Stimulated activated CD4-positive, alpha-beta T cell treated with anti-CD3 and anti-CD28 coated beads, Interleukin-1b, Interleukin-23, amount 100 ng/mL, for 1 hour (primary cell): ENCODE measurements around the gene BSCL2.
"Not testable (repeated sequence)": the region's sequence is repeated elsewhere in the genome, so short reads cannot be mapped to it uniquely, and the experiment has no call there.

ENCODE experiments used
- DNase-seq, 2 donors: peaks; one replicate each; pipeline ENCODE4 v3.0.0-alpha.2; 2020; ENCODE audit warnings: low read depth in 2 of 2

Gene BSCL2

DNA sequence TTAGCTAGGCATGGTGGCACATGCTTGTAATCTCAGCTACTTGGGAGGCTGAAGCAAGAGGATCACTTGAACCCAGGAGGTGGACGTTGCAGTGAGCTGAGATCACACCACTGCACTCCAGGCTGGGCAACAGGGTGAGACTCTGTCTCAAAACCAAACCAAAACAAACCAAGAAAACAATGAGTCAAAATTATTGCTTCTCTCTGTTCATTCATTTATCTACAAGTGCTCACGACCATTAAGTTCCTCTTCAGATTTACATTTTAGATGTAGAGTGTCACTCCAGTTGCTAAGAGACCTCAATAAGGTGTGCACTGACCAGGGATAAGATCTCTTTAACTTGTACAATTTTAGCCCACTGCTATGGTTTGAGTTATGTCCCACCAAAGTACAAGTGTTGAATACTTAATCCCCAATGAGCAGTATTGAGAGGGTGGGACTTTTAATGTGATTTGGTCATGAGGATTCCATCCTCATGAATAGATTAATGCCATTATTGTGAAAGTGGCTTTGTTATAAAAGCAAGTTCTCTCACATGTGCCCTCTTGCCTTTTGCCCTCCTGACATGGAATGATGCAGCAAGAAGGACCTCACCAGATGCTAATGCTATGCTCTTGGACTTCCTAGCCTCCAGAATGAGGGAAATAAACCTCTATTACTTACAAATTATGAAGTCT lies 12.2 kb upstream of the BSCL2 start:
- DNase-seq = no peak

- DNase-seq = no peak
These were observed 9.6 kb upstream of the BSCL2 start for GRCh38 chr11:62716816-62717215.

GRCh38 chr11:62716206-62716605 lies 9.0 kb upstream of the BSCL2 start:
- no peak for DNase-seq

DNA sequence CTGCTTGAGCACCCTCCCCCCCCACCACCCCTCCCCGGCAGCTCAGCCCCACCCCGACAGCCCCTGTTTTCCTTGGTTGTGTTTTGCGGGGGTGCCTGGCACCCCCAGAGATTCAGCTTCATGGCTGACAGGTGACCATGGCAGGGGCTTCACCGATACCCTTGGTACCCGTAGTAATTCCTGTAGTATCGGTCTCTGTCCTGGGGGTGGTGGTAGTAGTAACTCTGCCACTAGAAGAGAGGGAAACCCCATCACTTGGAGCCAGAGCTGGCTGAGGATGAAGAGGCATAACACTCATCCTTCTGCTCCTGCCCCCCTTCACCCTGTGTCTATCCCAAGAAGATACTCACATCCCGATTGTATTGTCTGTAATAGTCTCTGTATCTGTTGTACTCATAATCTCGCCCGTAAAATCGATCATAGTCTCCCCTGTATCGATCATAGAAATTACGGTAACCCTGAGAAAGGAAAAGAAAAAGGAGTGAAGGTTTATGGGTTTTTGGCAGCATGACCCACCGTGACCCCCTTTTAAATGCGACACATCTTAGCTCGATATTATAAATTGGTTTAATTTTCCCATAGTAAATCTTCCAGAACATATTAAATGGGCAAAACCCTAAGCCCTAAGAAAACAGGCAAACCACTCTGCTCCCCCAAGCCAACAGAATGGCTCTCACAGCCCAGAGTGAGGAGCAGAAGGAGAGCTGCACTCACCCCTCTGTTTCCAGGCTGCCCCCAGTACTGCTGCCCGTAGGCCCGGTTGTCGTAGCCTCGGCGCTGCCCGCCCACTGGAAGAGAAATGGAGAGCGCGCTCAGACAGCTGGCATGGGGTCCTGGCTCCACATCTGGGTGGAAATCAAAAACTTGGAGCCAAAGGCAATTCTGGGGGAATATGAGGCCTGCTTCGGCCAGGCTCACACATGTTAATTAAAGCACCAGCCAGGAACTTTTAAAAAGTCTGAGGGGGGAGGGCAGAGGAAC lies 8.2 kb upstream of the BSCL2 start:
- no peak for DNase-seq

DNA sequence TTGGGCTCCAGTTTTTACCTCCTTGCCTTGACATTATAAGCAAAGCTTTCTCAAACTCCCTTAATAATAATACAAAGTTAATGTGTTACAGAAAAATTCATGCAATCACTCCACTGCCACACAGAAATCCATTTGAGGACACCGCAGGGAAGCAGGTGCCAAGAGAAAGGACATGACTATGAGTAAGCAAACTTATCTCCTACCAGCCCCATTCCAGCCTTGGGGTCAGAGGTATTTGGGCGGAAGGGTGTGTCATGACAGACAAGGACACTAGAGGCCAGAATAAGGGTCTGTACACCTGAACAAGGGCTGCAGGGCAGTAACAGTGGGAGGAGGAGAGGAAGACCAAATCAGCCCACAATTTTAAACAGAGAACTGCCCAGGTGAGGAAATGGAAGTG lies 6.1 kb upstream of the BSCL2 start:
- no peak for DNase-seq

DNA sequence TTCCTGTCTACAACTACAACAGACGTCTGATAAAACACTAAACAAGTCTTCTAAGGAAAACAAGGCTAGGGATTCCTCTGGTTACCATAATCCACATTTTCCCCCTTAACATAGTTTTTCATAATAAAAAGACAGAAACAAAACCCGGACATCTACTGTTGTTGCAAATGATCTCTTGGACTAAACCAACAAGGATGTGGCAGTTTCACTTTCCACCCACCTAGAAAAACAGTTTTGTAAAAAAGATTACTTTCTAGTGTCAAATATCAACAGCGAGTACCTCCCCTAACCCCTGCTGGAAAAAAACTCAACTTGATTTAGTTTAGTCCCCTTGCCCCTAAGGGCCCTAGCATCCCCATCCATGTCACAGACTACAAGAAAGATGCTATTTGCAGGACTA lies 5.6 kb upstream of the BSCL2 start:
- DNase-seq = no peak

DNA sequence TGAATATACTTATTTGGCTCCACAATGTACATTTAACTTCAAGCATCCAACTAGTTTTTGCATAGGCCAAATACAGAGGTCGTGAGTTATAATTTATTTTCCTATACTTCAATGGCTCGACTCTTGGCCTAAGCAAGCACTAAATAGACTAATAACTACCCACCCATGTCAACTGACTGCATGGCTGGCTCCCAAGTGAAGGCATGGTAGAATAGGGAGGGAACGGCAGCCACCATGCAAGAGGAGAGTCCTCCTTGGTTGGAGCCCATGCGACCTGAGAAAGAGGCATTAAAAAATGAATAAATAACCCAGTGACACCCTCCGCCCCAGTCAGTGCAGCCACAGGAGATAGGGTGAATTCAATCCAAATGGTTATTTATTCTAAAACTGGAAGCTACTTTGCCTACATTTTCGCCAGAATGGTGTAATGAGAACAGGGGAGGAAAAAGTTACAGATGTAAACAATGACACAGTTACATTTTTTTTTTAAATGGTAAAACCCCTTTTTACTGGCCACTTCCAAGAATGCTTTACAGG lies 5.1 kb upstream of the BSCL2 start:
- no peak for DNase-seq

DNA sequence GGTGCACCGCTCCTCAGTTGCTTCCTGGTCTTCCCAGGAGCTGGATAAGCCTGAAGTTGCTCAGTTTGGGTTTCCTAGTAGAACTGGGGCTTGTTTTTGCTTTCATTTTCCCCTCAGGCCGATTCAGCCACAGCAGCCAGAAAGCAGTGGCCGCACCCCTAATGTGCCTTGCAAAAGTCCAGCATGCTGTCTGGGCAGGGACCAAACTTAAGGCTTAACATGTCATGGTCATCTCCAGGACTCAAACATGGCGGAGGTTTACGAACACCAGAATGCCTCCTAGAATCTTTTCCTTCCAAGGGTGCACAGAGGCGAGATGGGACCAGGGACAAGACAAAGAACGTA lies 2.7 kb upstream of the BSCL2 start:
- no peak for DNase-seq

DNA sequence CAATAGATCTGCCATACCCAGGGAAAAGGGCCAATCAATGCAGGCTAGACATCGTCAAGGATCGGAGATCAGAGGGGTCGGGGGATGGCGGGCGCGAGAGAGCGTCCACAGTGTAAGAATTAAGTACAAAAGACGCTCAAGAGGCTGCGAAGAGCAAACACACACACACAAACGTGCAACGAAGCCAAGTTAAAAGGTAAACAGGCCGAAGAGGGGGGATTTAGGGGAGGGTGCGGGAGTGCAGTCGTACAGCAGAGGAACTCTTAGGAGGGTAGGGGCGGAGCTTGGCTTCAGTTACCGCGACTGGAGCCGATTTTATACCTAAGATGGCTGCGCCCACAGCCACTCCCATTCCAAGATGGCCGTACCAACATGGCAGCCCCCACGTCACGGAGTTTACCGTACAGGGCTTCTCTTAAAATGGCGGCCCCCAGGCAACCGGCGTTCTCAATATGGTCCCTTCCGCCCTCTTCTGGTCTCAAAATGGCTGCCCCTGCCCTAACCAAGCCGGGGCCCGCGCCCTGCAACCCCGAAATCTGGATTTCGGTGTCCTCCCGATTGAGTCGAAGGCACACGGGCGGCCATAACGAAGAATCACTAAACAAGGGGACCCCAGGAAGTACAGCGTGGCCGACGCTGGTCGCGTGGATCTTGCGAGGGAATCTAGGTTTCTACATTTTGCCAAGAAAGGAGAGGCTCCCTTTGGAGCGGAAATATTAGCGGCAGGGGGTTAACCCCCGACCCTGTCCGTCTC lies 2.2 kb upstream of the BSCL2 start:
- peak; percentile 82 to 91 for DNase-seq

GRCh38 chr11:62708793-62709192 lies 1.6 kb upstream of the BSCL2 start:
- no peak for DNase-seq

GRCh38 chr11:62708392-62708791 lies 1.2 kb upstream of the BSCL2 start:
- DNase-seq = no peak

GRCh38 chr11:62706850-62707247 lies 375 bp downstream of the BSCL2 start:
- DNase-seq = no peak

DNA sequence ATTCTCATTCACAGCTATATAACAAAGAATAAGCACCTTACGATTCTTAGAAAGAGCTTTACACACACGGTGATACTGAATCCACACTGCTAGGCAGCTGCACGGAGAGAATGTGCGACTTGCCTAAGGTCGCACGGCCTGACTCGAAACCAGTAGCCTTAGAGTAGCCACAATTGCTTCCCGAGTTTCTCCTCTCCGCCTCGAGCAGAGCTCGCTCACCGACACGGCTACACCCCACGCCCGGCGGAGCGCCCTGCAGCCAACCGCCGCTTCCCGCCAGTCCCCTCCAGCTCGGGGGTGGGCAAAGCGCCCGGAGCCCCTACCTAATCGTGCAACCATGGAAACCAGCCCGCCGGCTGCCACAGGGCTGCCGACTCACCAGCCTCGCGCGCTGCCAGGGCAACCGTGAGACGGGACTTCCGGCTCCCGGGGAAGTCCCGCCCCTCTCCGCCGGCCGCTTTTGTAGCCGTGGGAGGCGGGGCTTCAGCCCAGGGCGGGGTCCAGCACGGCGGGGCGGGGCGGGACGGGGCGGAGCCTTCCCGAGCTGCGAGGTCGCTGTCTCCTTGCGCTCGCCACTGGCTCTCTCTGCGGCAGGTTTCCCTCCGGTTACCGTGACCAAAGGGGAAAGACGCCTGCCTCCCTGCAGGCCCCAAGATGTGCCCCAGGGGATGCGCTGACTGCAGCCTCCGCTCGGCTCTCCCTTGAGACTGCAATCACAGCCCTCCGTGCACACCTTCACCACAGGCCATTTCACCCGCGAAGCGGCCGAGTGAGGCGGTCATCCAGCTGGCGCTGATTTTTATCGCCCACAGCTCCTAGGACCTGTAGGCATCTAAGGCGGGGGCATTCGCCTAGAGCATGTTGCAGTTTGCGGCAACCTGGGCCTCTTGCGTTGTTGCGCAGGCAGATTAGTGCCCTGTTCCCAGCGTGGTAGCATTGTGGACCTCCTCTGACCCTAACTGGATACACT lies 1.1 kb downstream of the BSCL2 start:
- DNase-seq = peak; percentile 90 to 94

GRCh38 chr11:62705413-62705812 lies 1.8 kb downstream of the BSCL2 start:
- DNase-seq = no peak

DNA sequence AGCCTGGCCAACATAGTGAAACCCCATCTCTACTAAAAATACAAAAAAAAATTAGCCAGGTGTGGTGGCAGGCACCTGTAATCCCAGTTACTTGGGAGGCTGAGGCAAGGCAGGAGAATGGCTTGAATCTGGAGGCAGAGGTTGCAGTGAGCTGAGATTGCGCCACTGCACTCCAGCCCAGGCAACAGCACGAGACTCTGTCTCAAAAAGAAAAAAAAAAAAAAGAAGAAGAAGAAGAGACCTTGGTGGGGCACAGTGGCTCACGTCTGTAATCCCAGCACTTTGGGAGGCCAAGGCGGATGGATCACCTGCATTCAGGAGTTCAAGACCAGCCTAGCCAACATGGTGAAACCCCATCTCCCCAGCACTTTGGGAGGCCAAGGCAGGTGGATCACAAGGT lies 3.3 kb downstream of the BSCL2 start:
- DNase-seq = not testable (repeated sequence)

DNA sequence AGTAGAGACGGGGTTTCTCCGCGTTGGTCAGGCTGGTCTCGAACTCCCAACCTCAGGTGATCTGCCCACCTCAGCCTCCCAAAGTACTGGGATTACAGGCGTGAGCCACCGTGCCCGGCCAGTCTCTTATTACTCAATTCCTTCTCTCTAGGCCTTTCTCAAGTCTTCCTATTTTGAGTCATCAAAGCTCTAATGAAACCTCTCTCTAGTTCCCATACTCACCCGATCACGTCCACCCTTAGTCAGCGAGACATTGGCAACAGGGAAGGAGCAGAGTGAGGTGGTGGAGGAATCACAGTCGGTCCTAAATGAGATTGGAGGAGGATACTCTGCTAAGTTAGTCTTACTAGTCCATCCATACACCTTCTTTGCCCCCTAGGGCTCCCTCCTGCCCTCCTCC lies 5.0 kb downstream of the BSCL2 start:
- DNase-seq = no peak

GRCh38 chr11:62694455-62695167 lies 12.6 kb downstream of the BSCL2 start:
- DNase-seq = peak; percentile 54 to 62

- DNase-seq = not testable (repeated sequence)
These were observed 13.6 kb downstream of the BSCL2 start for GRCh38 chr11:62693624-62694023.

DNA sequence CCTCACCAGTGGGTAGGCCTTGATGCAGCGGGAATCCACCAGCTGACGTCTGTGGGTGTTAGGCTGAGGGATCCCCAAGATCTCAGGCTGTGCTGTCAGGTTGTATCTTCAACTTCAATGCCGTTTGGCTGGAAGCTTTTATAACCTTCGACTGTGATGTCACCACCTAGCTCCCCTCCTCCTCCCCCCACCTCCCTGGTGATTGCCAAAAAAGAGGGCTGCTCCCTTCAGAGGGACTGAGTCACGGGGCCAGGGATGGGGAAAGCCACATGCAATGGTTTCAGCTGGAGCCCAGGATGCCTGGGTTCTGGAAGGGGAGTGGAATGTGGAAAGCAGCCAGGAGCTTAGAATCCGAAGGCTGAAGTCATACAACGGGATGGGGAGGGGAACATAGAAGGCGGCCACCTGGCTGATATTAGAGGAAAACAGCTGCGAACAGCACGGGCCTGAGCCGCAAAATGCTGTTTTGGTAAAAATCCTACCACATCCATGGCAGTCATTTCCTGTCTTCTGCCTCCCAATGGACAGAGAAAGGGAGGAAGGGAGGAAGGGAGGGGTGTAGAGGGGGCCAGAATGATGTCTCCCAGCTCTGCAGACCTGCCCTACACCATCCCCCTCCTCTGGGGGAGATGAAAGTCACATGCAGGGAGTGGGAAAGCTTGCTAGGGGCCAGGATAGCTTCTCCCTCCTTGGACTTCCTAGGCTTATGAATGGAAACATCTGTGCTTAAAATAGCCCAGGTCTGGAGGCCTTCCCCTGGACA lies 17.6 kb downstream of the BSCL2 start, which contains the start of gene LRRN4CL:
Gene LRRN4CL (minus strand): TSS at position 110 of the 763 bp plus-strand sequence. CDS start 1,022 bp downstream, outside the sequence.
- DNase-seq = no peak
